Liver (tissue), 9 donors: ENCODE results near the gene CYP39A1. TPM values are rescaled to one million over a fixed set of nuclear protein-coding genes. Genes with fewer than 3 reads are reported as not detected.

Experiments
- DNase-seq: peaks from one replicate; pipeline ENCODE4 v3.0.0-alpha.2; 2017; ENCODE audit warnings: low spot score
- H3K27ac ChIP-seq, 2 donors: one replicate each; pipeline ENCODE4 v1.7.0; 2013; ENCODE audit warnings: inconsistent platforms in 2 of 2, low read length in 2 of 2, control low read depth in 1 of 2, low read depth in 1 of 2, mild to moderate bottlenecking in 1 of 2
- H3K27me3 ChIP-seq, 4 donors: one replicate each; pipeline versions ENCODE4 v1.6.1 to v1.7.0; 2013; ENCODE audit warnings: low read length in 3 of 4, inconsistent platforms in 1 of 4, mild to moderate bottlenecking in 1 of 4, moderate library complexity in 1 of 4; ENCODE audit not compliant: control insufficient read depth in 4 of 4, insufficient read depth in 4 of 4
- H3K36me3 ChIP-seq, 4 donors: one replicate each; pipeline versions ENCODE4 v1.6.1 to v1.7.0; 2013; ENCODE audit warnings: low read length in 3 of 4, mild to moderate bottlenecking in 3 of 4, low read depth in 1 of 4, moderate library complexity in 1 of 4; ENCODE audit not compliant: control insufficient read depth in 4 of 4, insufficient read depth in 3 of 4
- H3K4me1 ChIP-seq, 4 donors: one replicate each; pipeline versions ENCODE4 v1.6.1 to v1.7.0; 2013; ENCODE audit warnings: low read length in 3 of 4, mild to moderate bottlenecking in 3 of 4, moderate library complexity in 1 of 4; ENCODE audit not compliant: control insufficient read depth in 4 of 4, insufficient read depth in 4 of 4
- H3K4me3 ChIP-seq, 3 donors: one replicate each; pipeline versions ENCODE4 v1.6.1 to v1.7.0; 2013; ENCODE audit warnings: low read length in 3 of 3, control low read depth in 1 of 3, low read depth in 1 of 3, mild to moderate bottlenecking in 1 of 3
- H3K9ac ChIP-seq, 2 donors: one replicate each; pipeline ENCODE4 v1.7.0; 2013; ENCODE audit warnings: low read length in 2 of 2, mild to moderate bottlenecking in 2 of 2, moderate library complexity in 2 of 2, control low read depth in 1 of 2, low read depth in 1 of 2
- H3K9me3 ChIP-seq, 4 donors: one replicate each; pipeline versions ENCODE4 v1.6.1 to v1.7.0; 2013; ENCODE audit warnings: low read length in 3 of 4; ENCODE audit not compliant: control insufficient read depth in 4 of 4
- ATF3 ChIP-seq: IDR thresholded peaks from 2 replicates; pipeline ENCODE4 v1.6.1; 2016; ENCODE audit warnings: antibody characterized with exemption
- CTCF ChIP-seq: fragments of 150-350 bp; IDR thresholded peaks from 2 replicates; pipeline ENCODE4 v1.5.1; 2017; ENCODE audit warnings: improper control_type of control experiment, low read depth, low read length; ENCODE audit not compliant: missing input control
- EGR1 ChIP-seq, 2 donors: IDR thresholded peaks; 2 replicates each; pipeline ENCODE4 v1.6.1; 2016 to 2018; ENCODE audit warnings: antibody characterized with exemption in 2 of 2, low read depth in 2 of 2
- FOXA1 ChIP-seq: IDR thresholded peaks from 2 replicates; pipeline ENCODE4 v1.6.1; 2016; ENCODE audit warnings: antibody characterized with exemption
- FOXA2 ChIP-seq: IDR thresholded peaks from 2 replicates; pipeline ENCODE4 v1.6.1; 2016; ENCODE audit warnings: antibody characterized with exemption
- GABPA ChIP-seq, 2 donors: IDR thresholded peaks in 1 of 2; conservative IDR thresholded peaks in 1 of 2; 2 replicates each; pipeline ENCODE4 v1.6.1; 2016; ENCODE audit warnings: antibody characterized with exemption in 2 of 2, mild to moderate bottlenecking in 1 of 2, moderate library complexity in 1 of 2
- HNF4A ChIP-seq, 2 donors: conservative IDR thresholded peaks; 2 replicates each; pipeline ENCODE4 v1.6.1; 2016; ENCODE audit warnings: antibody characterized with exemption in 2 of 2, mild to moderate bottlenecking in 2 of 2
- HNF4G ChIP-seq: IDR thresholded peaks from 2 replicates; pipeline ENCODE4 v1.6.1; 2016; ENCODE audit warnings: antibody characterized with exemption
- JUND ChIP-seq, 2 donors: IDR thresholded peaks; 2 replicates each; pipeline ENCODE4 v1.6.1; 2016; ENCODE audit warnings: antibody characterized with exemption in 2 of 2
- MAX ChIP-seq: IDR thresholded peaks from 2 replicates; pipeline ENCODE4 v1.6.1; 2016; ENCODE audit warnings: antibody characterized with exemption
- NR2F2 ChIP-seq: IDR thresholded peaks from 2 replicates; pipeline ENCODE4 v1.6.1; 2016; ENCODE audit warnings: antibody characterized with exemption
- RAD21 ChIP-seq, 2 donors: IDR thresholded peaks; 2 replicates each; pipeline ENCODE4 v1.6.1; 2016; ENCODE audit warnings: antibody characterized with exemption in 2 of 2, mild to moderate bottlenecking in 2 of 2
- REST ChIP-seq: IDR thresholded peaks from 2 replicates; pipeline ENCODE4 v1.6.1; 2016; ENCODE audit warnings: antibody characterized with exemption, mild to moderate bottlenecking
- RXRA ChIP-seq, 2 donors: IDR thresholded peaks; 2 replicates each; pipeline ENCODE4 v1.6.1; 2017 to 2018; ENCODE audit warnings: antibody characterized with exemption in 2 of 2, mild to moderate bottlenecking in 1 of 2
- SP1 ChIP-seq: IDR thresholded peaks from 2 replicates; pipeline ENCODE4 v1.6.1; 2018; ENCODE audit warnings: antibody characterized with exemption, mild to moderate bottlenecking
- TAF1 ChIP-seq: conservative IDR thresholded peaks from 2 replicates; pipeline ENCODE4 v1.6.1; 2016; ENCODE audit warnings: antibody characterized with exemption, mild to moderate bottlenecking
- YY1 ChIP-seq: IDR thresholded peaks from 2 replicates; pipeline ENCODE4 v1.6.1; 2016; ENCODE audit warnings: antibody characterized with exemption, mild to moderate bottlenecking
- ZBTB33 ChIP-seq: IDR thresholded peaks from 2 replicates; pipeline ENCODE4 v1.6.1; 2016; ENCODE audit warnings: antibody characterized with exemption
- WGBS: extraction: QIAGEN DNeasy Blood & Tissue Kit; methylation state at CpG from one replicate; pipeline ENCODE4 v1.1.7; 2013; 5-methylcytosine and 5-hydroxymethylcytosine counted together
- polyA plus RNA-seq, 2 donors: library from polyadenylated mRNA; stranded (reverse) in 1 of 2; unstranded in 1 of 2; fragments of 200-250 nt in 1 of 2; fragments of >200 nt in 1 of 2; fragmentation: Nextera tagmentation in 1 of 2; extraction: Ambion mirVana in 1 of 2; gene quantifications; one replicate each; pipeline versions ENCODE4 v1.2.1 to v1.2.3, GENCODE V29; 2013 to 2015
- total RNA-seq, 2 donors: library from RNA; depleted of rRNA; stranded (reverse); fragments of >200 nt; gene quantifications; one replicate each; pipeline ENCODE4 v1.2.3, GENCODE V29; 2014
- donor health status: healthy.
- donor health status: healthy.
- donor health status: healthy.
- donor health status: healthy.
- donor health status: healthy.

The CYP39A1 gene
- total and polyA plus RNA-seq, 4 donors, result 10.8 to 29.8 (median 15.2) TPM

GRCh38 chr6:46677314-46677654 lies 24.7 kb upstream of the CYP39A1 start:
- Histone ChIP-seq H3K36me3 (peaks cover 5 to 16% (median 10%) of the 10 kb centered on the region in 4 donors), H3K9me3 (no peaks in the 10 kb centered on the region), H3K27ac (no peak overlapping the region), H3K27me3 (no peaks in the 10 kb centered on the region), H3K4me3 (no peak overlapping the region), H3K4me1 (no peaks in the 10 kb centered on the region), H3K9ac (no peak overlapping the region)
- TF ChIP-seq GABPA (IDR thresholded peaks at IDR 0.05 in 1 of 2, conservative IDR thresholded peaks at IDR 0.05 in 1 of 2) (no peak), HNF4G (no peak), RAD21 (IDR thresholded peaks at IDR 0.05) (no peak), FOXA2 (no peak), TAF1 (no peak), SP1 (no peak), NR2F2 (no peak), RXRA (IDR thresholded peaks at IDR 0.05) (no peak), EGR1 (IDR thresholded peaks at IDR 0.05; ENCODE audit: low read depth in 2 of 2) (no peak), ATF3 (no peak), FOXA1 (no peak), MAX (no peak), JUND (IDR thresholded peaks at IDR 0.05) (no peak), YY1 (no peak), CTCF (no peak), REST (no peak), ZBTB33 (no peak), HNF4A (conservative IDR thresholded peaks at IDR 0.05) (no peak)
- no peak for DNase-seq
- 92% methylated on average over 4 of the region's 4 CpGs for WGBS
